GM13977 (cell line): ENCODE results near the gene HSF2BP.
"Not testable (repeated sequence)": the region's sequence is repeated elsewhere in the genome, so short reads cannot be mapped to it uniquely, and the experiment has no call there.

Experiments
- DNase-seq: peaks from one replicate; pipeline ENCODE4 v3.0.0; 2012; ENCODE audit warnings: low spot score
- in situ Hi-C: fragments of 300-500 bp; cut with MboI; formaldehyde crosslinking; loops from one replicate; pipeline ENCODE4 v1.12.0; 2022; ENCODE audit warnings: low sequenced_read_pairs, low pct_unique_long_range_greater_than_20kb, mixed read lengths, inconsistent platforms; ENCODE audit not compliant: unreplicated experiment
- TF ChIP-seq, protein P1 (sequence below): IDR thresholded peaks from 2 replicates; pipeline ENCODE4 v1.5.1; 2012; ENCODE audit warnings: mild to moderate bottlenecking, control low read depth; ENCODE audit not compliant: insufficient read depth; ENCODE audit errors: extremely low read depth, missing control alignments

Gene HSF2BP

DNA sequence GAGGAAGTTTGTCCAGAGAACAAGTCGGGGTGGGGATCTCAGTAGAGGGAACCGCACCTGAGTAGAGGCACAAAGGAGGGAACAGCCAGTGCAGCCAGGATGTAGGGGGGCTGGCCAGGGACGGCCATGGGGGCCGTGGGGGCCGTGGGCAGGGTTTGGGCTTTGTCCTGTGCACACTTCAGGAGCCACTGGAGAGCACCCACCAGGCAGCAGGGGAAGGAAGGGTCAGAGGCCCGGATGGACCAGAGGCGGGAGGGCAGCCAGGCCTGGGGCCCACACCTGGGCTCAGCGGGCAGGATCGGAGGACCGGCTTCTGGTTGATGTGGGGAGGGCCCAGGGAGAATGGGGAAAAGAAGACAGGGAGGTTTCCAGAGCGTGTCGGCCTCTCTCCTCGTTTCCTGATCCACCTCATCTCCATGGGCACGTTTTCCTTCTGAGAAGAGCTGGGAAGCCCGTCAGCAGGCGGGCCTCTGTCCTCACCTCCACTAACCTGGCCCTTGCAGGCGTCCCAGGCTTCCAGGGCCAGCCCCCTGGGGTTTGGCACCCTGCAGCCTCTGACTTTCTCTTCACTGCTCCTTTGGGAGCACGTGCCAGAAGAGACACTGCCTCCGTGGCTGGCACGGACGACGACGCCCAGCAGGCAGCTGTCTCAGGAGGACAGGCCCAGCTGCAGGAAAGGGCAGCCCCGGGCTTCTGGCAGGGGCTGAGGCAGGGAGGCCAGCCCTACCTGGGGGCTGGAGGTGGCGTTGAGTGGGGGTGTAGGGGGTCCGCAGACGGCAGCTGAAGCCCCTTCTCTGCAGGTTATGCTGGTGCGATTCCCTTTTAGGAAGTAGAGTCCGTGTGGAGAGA, 42.9 kb upstream of the HSF2BP start:
- in situ Hi-C loops: no loop called here
- TF ChIP-seq, protein P1, sequence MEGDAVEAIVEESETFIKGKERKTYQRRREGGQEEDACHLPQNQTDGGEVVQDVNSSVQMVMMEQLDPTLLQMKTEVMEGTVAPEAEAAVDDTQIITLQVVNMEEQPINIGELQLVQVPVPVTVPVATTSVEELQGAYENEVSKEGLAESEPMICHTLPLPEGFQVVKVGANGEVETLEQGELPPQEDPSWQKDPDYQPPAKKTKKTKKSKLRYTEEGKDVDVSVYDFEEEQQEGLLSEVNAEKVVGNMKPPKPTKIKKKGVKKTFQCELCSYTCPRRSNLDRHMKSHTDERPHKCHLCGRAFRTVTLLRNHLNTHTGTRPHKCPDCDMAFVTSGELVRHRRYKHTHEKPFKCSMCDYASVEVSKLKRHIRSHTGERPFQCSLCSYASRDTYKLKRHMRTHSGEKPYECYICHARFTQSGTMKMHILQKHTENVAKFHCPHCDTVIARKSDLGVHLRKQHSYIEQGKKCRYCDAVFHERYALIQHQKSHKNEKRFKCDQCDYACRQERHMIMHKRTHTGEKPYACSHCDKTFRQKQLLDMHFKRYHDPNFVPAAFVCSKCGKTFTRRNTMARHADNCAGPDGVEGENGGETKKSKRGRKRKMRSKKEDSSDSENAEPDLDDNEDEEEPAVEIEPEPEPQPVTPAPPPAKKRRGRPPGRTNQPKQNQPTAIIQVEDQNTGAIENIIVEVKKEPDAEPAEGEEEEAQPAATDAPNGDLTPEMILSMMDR: no peak
- DNase-seq: no peak

DNA sequence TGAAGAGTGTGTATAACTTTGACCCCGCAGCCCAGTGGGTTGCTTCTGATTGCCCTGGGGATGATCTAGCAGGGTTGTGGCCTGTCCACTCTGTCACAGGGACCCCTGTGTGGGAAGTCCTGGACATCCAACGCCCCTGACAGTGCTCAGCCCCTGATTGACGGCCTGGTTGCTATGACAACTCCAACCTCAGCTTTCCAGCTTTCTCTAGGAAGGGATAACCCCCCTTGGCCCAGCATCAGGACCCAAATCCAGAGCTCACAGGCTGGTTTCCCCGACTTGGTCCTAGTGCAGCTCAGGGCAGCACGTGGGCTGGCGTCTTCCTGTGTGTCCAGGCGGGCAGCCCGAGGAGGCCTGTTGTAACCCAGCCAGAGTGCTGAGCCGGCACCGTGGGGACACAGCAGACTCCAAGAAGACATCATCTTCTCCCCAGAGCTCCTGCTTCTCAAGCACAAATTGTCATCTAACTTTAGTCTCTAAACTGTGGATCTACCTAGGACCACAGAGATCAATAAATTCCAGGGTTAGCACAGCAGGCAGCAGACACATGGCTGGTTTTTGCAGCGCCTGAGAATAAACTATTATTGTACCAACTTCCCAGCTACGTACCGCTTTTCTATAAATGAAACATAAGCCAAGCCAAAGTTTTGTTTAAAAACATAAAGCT, 40.8 kb upstream of the HSF2BP start:
- in situ Hi-C loops: no loop called here
- no peak for DNase-seq
- TF ChIP-seq, protein P1: no peak

DNA sequence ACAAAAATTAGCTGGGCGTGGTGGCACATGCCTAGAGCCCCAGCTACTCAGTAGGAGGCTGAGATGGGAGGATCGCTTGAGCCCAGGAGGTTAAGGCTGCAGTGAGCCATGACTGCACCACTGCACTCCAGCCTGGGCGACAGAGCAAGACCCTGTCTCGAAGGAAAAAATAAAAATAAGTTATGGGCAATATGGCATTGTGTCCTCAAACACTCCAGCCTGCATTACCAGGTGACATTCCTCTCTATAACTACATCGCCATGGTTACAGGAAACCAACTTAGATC, 40.1 kb upstream of the HSF2BP start:
- DNase-seq, in situ Hi-C loops: not testable (repeated sequence)

DNA sequence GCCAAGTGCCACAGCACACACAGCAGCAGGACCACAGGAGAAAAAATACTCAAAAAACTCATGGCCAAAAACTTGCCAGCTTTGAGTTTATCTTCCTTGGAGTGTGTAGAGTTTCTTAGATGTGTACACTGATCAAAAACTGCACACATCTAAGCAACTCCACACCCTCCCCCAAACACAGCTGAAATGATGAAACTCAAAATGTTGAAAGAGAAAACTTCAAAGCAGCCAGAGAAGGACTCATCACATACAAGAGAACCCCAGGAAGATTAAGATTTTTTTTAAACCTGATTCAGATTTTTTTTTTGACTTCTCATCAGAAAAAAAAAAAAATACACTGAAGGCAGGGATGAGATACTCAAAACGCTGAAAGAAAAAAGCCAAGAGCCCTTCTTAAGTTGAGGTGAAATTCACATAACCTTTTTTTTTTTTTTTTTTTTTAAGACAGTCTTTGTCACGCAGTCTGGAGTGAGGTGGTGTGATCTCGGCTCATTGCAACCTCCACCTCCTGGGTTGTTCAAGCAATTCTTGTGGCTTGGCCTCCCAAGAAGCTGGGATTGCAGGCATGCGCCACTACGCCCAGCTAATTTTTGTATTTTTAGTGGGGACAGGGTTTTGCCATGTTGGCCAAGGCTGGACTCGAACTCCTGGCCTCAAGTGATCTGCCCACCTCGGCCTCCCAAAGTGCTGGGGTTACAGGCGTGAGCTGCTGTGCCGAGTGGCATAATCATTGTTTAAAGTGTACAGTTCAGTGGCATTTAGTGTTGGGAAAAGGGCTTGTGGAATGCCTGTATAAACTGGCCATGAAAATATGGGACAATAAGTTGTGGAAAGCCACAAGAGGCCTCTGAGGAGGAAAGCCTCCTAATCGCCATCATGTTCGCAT, 38.7 kb upstream of the HSF2BP start:
- no peak for DNase-seq
- in situ Hi-C loops: no loop called here
- TF ChIP-seq, protein P1: no peak

DNA sequence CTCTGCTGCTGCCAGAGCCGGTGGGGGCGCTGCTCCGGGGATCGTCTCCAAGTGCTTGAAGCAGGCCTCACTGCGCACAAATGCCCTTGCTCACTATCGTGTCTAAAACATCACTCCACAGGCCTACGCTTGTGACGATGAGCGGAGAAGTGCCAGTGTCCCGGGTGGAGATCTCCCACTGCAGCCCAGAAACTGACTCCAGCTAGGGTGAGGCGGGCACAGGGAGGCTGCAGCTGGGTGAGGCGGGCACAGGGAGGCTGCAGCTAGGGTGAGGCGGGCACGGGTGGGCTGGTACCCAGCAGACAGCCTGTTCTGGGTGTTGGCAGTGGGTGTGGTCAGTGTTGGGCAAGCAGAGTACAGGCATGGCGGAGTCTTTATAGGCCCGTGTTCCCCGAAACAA, 36.9 kb upstream of the HSF2BP start:
- in situ Hi-C loops: no loop called here
- no peak for DNase-seq
- TF ChIP-seq, protein P1: no peak

DNA sequence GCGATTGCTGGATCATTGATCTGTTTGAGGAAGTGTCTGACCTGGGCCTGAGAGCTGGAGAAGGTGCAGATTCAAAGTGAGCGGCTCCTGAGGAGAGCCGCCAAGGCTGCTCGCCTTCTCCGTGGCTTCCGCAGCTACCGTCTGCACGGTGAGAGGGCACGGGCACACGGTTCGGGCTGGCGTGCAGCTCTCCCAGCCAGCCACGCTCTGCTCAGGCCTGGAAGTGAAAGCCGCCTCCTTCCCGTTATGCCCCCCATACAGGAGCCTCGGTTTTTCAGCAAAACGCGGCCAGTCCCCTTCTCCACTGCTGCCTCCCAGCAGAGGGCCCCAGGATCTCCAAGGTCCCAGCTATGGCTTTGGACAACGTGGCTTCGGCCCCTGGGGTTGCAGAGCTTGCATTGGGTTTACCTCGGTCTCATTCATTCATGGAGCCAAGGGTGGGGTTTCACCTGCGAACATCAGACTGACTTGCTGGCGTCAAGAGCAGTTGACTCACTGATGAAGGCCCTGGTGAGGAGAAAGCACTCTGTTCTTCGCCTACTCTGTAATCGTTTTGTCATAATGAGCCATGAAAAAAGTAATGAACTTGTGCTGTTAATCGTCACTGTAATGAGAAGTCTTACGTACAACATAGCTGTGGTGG, 35.3 kb upstream of the HSF2BP start:
- no peak for DNase-seq
- in situ Hi-C loops: no loop called here
- TF ChIP-seq, protein P1: no peak

DNA sequence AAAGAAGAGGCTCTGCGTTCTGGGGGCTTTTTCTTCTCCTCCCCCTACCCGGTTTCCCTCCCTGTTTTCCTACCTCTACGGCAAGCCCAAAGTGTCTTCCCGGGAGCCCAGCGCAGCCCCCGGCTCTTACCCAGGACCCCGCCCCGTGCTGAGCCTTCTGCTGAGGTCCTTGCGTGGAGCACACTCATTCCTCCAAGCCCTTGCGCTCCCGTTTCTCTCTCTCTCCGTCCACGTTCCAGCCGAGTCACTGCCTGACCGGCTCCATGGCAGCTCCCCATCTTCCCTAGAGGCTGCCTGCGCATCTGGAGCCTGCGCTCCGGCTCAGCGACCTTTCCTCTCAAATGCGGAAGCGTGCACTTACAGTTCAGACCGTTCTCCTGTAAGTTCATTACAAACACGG, 34.7 kb upstream of the HSF2BP start:
- DNase-seq: no peak
- TF ChIP-seq, protein P1: no peak
- in situ Hi-C loops: no loop called here
